HG02973 (cell line): ENCODE measurements around the gene PDIA4.
"Not testable (repeated sequence)": the region's sequence is repeated elsewhere in the genome, so short reads cannot be mapped to it uniquely, and the experiment has no call there.

Experiments used
- ATAC-seq: cut with Tn5 transposase; IDR thresholded peaks from one replicate; pipeline ENCODE4 v1.9.1; 2021; ENCODE audit warnings: moderate library complexity; ENCODE audit not compliant: unreplicated experiment

Gene PDIA4

DNA sequence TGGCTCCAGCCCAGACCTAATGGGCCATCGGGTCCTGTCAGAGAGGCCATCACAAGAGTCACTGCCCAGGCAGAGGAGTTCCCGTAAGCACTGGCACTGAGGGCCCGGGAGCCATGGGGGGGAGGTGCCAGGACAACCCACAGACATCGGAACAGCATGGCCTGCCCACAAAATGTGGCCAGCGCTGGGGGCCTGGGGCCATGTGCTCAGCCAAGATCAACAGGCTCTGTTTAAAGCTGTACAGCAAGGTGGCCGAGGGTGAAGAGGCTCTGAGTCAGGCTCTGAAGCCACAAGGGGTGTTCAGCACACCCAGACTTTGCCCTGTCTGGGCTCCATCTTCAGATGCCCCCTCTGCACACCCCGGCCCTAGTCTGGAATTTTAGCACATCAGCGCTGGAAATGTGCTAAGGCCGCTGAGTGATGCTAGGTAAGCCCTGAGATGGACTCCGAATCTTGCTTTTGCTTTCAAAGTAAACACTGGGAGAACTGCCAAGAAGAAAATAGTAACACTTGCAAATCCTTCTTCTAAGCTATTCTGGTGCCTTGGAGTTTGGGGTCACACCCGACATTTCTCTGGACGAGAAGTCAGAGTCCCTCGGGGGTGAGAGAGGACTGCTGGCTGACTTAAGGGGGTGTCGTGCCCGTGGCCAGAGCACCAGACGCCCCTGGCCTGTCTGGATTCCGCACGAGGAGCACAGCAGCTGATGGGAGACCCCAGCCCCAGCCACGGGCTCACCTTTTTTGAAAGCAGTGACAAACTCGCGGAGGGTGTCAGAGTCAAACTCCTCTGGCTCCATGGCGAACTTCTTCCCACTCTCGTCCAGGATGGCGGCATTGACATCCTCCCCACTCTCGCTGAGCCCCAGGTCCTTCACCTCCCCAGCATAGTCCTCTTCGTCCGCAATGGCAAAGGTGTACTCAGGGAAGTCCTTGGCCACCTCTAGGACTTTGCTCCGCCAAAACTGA, 23.6 kb downstream of the PDIA4 start:
- no peak for ATAC-seq

DNA sequence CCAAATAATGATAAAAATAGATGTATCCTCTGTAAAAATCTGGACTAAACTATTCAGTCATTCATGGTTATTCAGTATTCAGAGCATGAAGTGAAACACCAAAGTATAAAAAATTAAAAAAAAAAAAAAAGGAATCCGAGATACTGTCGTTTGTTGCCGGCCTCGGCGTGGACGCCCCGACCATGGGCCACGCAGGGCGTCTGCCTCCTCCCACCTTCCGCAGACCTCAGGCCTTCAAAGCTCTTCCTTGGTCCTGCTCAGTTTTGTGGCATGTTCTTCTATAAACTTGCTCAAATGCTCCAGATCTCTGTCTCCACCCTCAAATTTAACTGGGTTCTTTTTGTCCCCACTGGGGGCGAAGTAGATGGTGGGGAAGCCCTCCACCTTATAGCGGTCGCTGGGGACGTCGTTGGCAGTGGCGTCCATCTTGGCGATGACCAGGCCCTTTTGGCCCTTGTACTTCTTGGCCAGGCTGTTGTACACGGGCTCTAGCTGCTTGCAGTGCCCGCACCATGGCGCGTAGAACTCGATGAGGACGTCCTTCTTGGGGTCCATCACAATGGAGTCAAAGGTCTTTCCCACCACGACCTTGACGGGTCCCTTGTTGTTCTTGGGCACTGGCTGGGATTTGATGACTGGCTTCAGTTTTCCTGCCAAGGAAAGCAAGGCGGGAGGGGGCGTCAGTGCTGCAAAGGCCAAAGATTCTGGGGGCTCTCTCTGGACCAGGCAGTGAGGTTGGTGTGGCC, 24.6 kb downstream of the PDIA4 start:
- ATAC-seq, result no peak

DNA sequence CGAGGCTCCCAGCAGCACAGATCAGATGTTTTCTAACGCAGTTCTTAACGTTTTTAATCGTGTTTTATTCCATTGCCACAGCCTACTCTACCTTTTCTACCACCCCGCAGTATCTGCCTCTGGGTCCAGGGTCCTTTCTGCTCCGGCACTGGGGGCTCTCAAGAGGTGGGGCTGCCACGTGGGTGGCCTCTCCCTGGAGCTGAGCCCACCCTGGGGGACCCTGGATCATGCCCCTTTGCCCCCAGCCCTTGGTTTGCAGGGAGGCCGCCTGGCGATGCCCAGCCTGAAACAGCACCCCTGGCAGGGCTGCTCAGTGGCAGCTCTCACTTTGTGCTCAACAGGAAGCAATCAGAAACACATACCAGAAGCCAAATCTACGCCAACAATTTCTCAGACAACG, 25.3 kb downstream of the PDIA4 start:
- ATAC-seq, result no peak

DNA sequence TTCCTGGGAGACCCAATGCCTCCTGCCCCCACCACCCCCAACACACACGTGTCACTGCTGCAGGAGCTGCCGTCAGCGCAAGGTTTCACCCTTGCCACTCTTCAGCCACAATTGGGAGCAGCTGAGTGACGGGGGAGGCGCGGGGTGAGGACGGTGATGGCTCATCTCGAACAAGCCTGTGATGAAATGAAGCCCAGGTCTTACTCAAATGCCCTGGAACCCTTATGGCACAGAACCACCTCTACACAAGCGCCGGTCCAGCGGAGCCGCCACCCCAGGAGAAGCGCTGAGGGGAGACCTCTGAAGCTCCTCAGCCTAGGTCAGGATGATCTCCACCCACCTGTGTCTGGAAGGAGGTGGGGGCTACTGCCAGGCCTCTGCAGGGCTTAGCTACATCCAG, 25.7 kb downstream of the PDIA4 start:
- ATAC-seq, result no peak

DNA sequence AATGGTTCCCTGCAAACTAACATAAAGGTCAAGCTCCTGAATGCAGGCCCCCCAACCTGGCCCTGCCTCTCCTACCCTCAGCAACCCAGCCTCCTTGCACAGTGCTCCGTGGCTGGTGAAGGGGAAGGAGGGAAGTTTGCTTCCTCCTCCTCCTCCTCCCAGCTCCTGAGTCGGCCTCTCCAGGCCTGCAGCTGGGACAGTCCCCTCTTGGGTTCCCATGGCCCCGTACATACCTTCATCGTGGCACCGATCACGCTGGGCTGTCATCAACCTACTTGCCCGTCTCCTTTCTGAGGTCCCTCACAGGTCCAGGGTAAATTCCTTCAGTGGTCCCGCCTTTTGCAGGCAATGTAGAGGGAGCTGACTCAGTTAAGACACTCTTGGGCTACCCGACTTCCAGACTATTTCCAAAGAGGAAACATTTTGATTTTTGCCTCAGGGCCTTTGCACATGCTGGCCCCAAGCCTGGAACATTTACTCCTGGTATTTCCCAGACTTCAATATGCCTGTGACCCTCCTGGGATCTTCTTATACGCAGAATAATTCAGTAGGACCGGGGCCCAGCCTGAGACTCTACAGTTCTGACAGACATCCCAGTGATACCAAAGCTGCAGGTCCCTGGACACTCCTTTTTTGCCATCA, 26.8 kb downstream of the PDIA4 start:
- ATAC-seq, result no peak

DNA sequence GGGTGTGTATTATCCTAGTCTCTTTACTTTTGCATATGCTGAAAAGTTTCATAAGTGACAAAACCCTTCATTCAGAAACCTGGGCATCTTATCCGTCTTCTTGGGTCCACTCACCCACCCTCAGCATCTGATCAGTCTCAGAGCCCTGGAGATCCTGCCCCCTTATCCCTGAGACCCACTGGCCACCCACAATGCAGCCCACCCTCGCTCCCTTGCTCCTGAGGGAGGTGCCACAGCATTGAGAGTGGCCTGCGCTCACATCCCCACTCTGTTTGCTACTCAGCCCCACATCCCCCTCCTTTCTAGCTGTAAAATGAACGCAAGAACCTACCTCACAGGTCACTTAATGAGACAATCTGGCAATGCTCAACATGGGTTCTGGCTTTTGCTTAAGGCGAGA, 27.3 kb downstream of the PDIA4 start:
- ATAC-seq, result no peak

DNA sequence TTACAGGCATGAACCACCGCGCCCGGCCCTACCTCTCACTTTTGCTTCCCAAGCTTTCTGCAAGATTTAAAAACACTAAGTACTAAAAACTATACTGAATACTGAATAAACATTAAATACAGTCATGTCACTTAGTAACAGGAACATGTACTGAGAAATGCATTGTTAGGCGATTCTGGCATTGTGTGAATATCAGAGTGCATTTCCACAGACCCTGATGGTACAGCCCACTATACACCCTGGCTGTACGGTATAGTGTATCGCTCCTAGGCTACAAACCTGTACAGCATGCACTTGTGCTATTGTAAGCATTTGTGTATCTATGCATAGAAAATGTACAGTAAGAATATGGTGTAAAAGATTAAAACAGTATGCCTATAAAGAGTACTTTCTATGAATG, 29.1 kb downstream of the PDIA4 start:
- no peak for ATAC-seq

DNA sequence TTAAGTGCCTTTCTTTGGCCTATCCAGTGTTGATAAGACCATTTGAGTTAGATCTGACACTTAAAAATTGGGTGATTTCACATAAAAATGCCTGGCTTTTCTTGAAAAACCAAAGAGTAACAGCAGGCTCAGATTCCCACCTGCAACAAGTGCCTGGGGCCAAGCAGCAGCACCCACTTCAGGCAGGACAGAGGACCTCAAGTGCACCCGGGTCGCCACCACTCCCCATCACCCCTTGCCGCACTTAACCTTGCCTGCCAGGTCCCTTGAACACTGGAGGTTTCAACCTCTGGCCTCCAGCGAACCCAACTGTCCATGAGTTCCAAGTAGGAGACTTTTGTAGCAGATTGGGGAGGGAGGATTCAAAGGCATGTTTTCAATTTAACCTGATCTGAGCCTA, 30.8 kb downstream of the PDIA4 start:
- ATAC-seq, result no peak

DNA sequence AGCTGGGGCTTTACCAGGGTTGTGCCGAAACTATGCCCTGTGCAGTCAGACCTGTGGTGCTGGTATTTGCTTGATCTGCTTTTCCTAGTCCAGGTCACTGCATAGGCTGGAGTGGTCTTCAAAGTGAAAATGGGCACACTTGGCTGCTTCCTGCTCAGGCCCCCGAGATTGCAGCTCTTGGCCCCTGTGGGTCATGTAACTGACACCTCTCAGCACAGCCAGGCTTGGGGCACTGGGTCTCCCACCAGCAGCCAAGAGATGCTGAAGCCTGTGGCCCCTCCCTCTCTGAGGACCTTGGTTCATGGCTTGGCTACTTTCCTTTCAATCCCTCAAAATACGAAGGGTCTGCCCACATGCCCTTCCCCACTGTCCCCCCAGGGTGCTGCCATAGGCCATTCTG, 33.7 kb downstream of the PDIA4 start:
- ATAC-seq, result no peak

DNA sequence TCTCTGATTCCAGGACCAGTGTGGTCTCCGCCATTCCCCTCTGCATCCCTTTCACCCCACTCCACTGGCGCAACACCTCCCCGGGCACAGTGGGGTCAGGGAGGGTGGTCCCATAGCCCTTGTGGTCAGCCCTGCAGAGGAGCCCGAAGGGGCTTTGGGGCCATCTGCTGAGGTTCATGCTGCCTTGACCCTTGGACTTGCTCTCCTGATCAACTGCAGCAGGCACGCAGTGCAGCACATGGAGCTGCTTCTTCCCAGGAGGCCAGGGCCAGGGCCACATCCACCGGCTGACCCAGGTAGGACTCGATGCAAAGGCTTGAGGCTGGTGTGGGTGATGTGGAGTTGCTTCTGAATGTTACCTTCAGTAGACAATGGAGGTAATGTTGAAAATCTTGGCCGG, 35.1 kb downstream of the PDIA4 start:
- ATAC-seq, result no peak

DNA sequence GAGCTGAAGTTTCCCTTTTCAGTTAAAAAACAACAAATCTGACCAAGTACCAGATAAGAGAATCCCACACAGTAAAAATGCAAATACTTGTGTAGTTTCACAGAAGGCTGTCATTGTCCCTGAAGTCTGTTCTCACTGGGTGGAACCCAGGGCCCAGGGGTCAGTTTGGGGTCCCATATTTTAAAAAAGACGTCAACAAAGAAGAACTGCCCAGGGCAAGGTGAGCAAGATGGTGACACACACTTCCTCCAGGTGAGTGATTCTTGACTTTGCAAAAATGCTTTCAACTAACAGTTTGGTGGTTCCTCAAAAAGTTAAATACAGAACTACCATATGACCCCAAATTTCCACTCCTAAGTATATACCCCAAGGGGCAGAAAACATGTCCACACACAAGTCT, 36.8 kb downstream of the PDIA4 start:
- no peak for ATAC-seq

DNA sequence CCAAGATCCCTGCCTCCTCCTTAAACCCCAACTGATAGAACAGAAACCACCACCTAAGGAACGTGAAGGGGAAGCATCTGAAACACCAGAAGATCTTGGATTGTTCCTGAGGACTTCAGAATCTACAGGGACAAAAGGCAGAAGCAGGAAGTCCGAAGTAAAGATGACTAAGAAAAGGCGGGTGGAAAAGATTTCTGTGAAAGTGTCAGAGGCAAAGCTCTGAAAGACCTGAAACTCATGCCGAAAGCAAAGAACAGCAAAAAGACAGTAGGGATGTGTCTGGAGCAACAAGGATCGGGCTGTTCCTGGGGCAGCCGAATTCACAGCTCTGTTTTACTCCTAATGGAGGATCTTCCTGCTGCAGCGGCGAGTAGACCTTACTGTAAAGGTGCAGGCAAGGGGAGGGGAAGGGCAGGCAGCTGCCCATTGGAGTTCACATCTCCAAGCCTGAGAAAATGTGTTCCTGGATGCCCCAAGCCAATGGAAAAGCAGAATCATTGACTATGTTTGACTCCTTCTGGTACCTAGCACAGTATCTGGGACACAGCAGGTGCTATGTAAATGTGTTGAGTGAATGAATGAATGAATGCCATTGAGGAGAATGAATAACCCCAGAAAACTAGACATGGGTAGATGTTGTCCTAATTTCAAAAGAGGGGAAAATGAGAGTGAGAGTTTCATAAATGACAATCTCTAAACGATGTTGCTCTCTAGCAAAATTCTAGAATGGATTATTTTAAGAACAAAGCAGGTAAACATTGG, 40.4 kb downstream of the PDIA4 start:
- peak; percentile 3 for ATAC-seq

DNA sequence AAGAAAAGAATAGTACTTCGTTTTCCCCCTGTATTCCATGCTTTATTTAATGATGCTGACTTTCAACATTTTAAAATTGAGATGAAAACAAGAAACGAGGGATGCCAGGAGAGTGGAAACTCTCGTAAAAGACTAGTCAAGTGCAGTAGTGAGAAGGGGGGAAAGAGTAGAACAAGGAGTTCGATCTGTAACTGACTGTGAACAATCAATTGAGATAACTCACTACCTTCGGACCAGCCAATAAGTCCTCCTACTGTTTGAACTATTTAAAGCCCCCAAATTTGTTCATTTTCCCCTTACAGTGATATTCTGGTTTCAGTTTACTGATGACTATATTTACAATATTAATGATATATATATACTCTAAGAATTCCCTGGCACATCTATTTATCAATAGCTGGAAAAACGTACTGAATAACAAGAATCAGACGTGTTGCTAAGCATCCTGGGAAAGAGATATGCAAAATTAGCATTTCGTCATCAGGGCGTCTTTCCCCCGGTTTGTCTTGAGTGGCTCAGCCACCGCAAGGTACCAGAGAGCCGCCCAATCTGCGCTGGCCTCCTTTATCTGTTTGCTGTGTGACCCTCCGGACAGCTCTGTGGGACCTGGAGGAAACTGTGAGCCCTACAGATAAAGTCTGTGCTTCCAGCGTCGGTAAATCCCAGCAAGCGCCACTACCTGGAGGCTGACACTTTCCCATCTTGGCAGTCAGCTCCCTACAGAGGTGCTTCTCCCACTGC, 41.1 kb downstream of the PDIA4 start:
- peak; percentile 86 for ATAC-seq

DNA sequence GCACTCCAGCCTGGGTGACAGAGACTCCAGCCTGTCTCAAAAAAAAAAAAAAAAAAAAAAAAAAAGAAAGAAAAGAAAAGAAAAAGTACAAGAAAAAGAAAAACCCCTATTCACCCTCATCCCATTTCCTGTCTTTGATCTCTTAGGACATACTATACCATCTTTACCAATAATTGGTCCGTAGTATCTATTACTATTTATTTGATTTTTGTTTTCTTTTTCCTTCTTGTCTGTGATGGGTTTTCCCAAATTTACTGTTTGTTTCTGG, 41.6 kb downstream of the PDIA4 start:
- no peak for ATAC-seq

DNA sequence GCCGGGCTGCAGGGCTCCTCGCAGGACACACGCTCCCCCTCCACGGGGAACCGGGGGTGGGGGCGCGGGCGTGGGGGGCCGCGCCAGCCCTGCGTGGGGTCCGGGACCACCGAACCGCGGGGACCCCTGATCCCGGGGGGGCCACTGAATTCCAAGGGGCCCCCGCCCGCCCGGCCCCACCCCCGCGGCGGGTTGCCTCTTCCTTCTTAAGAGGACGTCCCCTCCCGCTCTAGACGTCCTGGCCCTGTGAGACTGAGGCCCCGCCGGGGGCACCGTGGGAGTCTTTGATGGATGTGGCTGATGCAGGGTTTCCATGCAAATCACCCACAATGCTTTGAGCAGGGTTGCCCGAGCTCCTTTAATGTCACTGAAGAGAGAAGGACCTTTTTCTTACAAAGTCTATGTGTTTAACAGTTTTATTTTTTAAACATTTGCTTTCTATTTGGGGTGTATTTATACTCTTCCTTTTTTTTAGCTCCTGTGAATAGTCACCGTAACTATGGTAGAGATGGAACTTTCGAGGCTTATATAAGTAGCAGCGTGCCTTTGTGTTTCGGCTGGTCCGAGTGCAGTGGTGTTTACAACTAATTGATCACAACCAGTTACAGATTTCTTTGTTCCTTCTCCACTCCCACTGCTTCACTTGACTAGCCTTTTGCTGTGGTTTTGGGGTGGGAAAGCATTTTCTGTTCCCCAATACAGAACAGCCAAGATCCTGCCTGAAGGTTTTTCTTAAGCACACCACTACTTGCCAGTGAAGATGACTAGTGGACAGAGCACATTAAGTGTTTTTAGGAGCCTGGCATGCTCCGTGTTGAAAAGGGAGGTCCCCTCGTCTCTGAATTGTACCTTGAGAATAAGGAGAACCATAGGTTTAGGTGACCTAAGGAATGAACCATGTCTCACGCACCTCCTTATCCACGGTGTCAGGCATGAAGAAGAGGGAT, 44.8 kb downstream of the PDIA4 start:
- peak; percentile 58 for ATAC-seq

DNA sequence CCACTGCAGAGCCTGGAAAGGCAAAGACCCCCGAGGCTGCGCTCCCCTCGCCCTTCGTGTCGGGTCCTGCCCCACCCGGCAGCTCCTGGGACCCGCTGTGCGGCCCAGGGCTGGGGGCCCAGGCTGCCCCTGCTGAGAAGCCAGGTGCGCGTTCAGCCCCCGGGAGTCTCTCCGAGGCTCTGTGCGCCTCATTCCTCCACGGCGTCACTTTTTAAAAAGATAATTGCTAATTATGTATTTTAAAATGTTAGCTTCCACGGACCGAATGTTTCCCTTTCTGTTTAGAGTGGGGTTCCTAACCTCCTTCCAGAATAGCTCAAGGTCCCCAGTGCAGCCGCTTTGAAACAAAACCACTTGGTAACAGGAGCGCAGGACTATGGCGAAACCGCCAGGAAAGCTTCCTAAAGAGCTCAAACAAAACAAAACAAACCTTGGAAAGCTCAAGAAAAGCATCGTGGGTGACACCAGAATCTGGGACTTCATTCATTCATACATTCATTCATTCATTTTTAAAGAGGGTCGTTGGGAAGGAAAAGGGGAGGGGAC, 45.6 kb downstream of the PDIA4 start:
- ATAC-seq, result no peak

DNA sequence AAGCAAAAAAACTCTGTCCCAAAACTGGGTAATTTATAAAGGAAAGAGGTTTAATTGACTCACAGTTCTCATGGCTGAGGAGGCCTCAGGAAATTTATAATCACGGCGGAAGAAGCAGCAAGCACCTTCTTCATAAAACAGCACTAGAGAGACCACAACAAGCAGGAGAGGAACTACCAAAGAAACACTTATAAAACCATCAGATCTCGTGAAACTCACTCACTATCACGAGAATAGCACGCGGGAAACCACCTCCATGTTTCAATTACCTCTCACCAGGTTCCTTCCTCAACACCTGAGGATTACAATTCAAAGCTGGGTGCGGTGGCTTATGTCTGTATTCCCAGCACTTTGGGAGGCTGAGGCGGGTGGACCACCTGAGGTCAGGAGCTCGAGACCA, 48.5 kb downstream of the PDIA4 start:
- ATAC-seq, result no peak

DNA sequence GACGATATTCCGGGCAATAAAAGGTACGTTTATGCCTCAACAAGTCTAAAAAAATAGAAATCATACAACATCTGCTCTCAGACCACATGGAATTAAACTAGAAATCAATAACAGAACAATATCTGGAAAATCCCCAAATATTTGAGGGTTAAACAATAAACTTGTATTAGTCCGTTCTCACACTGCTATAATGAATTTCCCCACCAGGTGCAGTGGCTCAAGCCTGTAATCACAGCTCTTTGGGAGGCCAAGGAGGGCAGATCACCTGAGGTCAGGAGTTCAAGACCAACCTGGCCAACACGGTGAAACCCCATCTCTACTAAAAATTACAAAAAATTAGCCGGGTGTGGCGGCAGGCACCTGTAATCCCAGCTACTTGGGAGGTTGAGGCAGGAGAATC, 49.2 kb downstream of the PDIA4 start:
- not testable (repeated sequence) for ATAC-seq

DNA sequence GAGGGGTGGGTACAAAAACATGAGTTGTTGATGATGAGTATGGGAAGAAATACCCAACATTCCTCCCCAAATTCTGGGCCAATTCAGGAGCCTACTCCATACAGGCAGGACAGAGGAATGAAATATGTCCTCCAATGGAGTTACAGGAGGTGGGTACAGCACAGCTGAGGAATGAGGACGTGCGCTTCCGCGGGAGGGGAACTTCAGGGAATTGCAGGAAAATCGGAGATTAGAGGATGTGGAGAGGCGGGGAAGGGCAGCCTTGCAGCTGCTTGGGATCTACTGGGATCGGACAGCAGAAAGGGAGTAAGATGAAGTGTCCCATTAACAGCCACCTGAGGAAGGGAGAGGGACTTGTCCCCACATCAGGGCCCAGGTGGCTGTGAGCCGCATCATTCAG, 50.2 kb downstream of the PDIA4 start:
- ATAC-seq, result no peak
